ENCODE results near the gene DNAH11.

DNA sequence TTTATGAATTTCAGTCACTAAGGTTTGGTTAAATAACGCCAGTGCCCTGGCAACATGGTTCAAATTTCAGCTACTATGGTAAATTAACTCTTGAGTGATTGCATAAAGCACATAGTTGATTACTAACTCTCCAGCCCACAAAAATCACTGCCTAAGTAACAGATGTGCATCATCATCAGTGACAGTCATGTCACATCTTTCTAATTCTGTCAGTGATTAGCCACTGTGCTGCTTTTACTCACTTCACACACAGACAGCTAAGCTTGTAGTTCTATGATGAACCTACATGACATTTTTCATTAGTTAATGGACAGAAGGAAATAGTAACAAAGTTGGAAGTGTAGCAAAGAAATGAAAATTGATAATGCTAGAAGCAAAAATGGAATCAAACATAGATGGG is 108.9 kb downstream of the DNAH11 start:
- TF ChIP-seq POLR2AphosphoS5 (IDR thresholded peaks at IDR 0.05) (no peak), CTCF (IDR thresholded peaks at IDR 0.05) (no peak), POLR2A (IDR thresholded peaks at IDR 0.05) (no peak)

Data from prostate gland (tissue), 2 donors.